NOMO-1 treated with DMSO at 0.1 percent for 48 hours (cell line): Measurements from ENCODE around the gene ALKBH3.

Experiments
- DNase-seq: peaks from one replicate; lab custom pipeline; 2025; ENCODE audit not compliant: unreplicated experiment; lab: John Stamatoyannopoulos, UW

The ALKBH3 gene

DNA sequence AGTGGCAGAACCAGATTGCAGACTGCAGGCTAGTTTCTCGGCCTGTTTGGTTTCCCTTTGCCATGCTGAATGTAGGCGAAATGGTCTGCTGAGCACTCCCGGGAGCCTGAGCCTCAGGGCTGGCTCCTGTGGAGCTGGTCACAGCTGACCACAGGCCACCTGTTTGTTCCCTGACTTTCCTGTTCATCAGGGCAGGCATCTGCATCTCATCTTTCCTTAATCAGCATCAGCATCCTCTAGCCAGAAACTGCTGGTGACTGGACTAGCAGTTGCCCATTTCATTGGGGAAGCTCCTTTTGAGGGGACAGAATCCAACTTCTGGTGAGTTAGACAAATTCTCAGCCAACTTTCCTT is 41.6 kb downstream of the ALKBH3 start:
- no peak for DNase-seq

- no peak for DNase-seq
Measured at GRCh38 chr11:43922744-43923405, 42.2 kb downstream of the ALKBH3 start.

- no peak for DNase-seq
Measured at GRCh38 chr11:43923406-43924111, 42.9 kb downstream of the ALKBH3 start.

DNA sequence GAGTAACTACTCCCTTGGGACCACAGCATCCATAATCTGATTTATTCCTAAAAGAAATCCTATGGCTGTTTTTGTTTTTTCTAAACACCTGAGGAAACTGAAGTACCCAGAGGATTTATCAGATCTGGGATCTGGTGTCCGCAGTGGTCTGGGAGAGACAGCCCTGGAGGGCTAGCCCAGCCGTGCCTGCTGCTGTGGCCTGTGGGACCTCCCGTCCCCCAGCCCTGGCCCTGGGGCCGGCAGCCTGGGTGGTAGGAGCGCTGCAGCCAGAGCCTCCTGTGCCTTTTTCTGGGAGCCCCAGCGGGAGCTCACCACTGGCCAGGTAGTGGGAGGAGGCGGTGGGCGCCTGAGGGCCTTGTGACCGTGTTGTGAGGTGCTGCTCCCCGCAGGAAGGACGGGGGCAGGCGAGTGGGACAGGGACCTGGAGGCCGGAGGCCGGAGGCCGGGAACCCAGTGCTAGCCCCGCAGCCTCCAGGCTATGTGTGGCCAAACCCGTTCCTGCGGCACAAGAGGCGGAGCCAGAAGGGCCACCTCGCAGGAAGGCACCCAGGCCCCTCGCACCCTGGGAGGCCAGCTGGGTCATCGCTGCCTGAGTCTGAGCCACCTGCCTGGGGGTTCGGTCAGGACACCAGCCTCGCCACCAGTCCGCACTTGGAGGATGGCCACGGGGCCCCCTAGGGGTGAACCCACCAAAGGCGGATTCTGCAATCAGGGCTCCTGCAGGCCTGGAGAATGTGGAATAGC is 43.7 kb downstream of the ALKBH3 start:
- DNase-seq = no peak

GRCh38 chr11:43925063-43925931 is 44.7 kb downstream of the ALKBH3 start:
- DNase-seq = no peak

- no peak for DNase-seq
Measured at GRCh38 chr11:43925932-43926505, 45.4 kb downstream of the ALKBH3 start.

- DNase-seq = no peak
Measured at GRCh38 chr11:43927070-43927469, 46.4 kb downstream of the ALKBH3 start.

- no peak for DNase-seq
Measured at GRCh38 chr11:43927925-43928707, 47.5 kb downstream of the ALKBH3 start.

DNA sequence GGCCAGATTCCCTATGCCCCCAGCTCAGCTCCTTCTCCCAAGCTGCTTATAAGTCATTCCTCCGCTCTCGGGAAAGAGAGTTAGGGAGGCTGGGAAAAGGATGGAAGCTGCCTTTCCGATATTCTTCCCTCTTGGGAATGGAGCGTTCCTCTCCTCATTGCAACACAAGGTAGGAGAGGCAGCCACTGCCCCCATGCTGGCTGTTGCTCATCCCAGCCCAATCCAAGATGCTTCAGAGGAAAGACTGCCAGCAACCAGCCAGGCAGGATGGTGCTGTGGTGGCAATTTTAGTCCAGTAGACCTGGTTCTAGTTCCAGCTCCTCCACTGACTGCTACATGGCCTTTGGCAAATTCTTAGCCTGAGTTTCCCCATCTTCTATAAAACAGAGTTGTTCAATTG is 48.1 kb downstream of the ALKBH3 start:
- DNase-seq = no peak

- no peak for DNase-seq
Measured at GRCh38 chr11:43930868-43931716, 50.5 kb downstream of the ALKBH3 start.

DNA sequence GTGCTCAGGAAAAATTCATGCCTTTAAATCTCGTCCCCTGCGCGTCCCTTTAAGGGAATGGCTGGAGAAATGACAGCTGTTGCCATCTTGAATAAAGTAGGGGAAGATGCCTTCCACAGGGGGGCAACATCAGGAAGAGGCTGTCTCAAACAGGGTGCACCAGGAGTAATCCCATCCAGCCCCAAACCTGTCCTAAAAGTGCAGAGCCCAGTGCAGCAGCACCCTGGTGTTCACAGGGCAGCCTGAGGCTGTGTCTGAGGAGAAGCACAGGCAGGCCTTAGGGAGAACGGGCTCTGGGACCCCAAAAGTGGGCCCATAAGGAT is 51.0 kb downstream of the ALKBH3 start:
- DNase-seq = no peak

GRCh38 chr11:43933226-43933607 is 52.6 kb downstream of the ALKBH3 start:
- no peak for DNase-seq

DNA sequence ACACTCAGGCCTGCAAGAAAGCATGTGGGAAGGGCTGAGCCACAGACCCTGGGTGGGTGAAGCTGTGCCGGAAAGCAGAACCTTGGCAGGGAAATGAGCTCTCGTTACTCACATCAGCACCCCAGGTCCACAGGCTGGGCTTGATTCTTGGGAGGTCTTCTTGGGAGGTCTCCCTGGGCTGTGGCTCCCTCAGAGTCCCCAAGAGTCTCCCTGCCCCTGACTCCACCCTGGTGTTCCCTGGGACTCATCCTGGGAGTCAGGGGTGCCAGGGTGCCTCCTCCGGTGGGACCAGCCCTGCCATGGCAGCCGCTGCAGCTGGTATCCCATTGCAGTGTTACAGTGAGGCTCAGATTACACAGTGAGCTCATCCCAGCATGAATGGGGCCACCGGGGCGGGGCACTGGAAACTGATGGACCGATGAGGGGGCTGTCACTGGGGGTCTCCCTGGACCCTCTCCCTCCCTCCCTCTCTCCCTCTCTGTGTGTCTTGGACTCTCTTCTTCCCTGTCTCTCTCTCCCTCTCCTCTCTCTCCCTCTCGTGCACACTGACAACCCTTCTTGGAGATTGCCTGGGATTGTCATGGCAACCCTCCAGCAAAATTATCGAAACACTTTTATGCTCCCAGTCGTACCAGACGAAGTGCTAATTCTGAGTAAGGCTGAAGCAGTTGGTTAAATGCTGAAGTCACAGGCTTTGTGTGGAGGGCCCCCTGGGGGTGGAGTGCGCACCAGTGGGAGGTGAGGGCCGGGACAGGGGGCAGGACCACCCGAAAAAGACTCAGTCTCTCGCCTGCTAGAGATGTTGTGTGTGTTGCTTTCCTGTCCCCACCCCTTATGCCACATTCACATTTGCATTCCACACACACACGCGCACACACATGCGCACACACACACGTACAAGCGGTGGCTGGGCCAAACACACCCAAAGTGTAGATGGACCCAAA is 53.2 kb downstream of the ALKBH3 start:
- no peak for DNase-seq

DNA sequence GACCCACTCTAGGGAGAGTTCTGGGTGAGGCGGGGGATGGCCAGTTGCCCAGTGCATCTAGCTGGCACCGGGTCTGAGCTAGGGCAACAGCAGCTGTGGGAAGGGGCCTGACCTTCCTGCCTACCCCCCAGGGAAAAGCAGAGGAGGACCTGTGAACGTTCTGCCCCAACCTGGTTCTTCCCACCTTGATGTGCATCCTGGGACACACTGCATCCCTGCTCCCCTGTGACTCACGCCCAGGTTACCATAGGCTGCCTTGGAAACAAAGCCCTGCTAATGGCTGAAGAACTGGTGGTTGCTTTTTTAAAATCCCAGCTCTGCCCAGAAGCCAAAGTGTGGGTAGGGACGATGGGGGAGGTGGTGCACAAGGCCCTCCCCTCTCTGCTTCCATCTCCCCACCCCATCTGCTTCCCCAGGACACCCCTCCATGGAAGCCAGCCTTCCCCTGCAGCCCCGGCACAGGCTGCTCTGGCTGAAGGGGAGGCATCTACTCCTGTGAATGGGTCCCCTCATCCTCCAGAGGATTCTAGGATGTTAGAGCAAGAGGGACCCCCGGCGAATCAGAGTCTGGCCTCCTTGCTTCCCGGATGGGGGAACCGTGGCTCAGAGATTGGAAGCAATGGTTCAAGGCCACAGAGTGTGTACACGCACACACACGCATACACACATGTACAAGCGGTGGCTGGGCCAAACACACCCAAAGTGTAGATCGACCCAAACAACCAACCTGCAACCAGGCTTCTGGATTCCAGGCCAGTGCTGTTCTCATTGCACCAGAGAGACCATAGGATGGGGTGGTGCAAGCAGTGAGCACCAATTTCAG is 54.2 kb downstream of the ALKBH3 start:
- no peak for DNase-seq

DNA sequence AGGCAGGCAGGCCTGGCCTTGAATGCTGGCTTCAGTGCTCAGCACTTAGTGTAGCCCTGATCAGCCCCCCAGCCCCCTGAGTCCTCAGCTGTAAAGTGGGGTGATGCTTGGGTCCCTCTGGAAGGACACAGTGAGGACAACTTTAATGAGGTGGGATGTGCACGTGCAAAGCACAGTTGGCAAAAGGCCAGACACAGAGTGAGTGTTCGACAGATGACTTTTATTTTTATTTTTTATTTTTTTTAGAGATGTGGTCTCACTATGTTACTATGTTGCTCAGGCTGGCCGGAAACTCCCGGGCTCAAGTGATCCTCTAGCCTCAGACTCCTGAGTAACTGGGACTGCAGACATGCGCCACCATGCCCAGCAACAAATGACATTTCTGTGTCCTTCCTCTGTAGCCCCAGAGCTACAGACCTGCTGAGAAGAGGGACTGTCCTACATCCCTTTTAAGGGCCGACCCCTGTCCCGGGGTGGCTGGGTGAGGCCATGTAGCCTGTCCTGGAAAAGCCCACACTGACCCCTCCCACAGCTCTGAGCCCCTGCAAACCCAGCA is 54.9 kb downstream of the ALKBH3 start:
- no peak for DNase-seq

DNA sequence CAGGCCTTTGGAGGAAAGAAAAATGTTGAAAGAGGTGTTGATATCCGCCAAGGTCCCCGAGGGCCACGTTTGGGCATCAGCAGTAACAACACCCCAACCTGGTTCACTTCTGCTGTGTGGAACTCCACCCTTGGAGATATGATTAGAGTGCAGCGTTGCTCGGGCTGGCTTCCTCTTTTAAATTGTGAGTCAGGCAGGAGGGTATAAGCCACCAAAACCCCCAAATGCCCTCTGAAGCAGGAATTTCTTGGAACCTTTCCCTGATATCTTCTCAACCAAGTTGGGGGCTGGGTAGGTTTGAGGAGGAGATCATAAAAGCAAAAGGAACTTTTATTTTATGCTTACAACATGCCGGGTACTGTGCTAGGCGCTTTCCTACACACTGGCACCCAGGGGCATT is 55.4 kb downstream of the ALKBH3 start:
- DNase-seq = no peak
